ENCODE results near the gene SCMH1.

Gene SCMH1

DNA sequence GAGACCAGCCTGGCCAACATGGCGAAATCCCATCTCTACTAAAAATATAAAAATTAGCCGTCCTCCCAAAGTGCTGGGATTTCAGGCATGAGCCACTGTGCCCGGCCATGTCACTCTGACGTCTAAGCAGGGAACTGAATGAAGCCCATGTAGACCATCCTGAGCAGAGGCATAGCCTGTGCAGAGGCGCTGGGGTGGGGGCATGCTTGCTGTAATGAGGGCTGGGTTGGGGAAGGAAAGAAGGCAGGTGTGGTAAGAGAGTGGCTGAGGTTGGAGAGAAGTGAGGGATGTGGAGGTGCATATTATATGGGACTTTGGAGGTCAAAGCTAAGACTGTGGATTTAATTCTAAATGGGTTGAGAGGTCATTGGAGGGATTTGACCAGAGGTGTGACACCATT lies 47.1 kb upstream of the SCMH1 start (continued):
- TF ChIP-seq ZNF138 (tag by site-specific recombination; IDR thresholded peaks at IDR 0.05; ENCODE audit: borderline replicate concordance) (no peak), ZNF600 (tag by site-specific recombination; IDR thresholded peaks at IDR 0.05) (no peak), ZNF114 (tag by site-specific recombination; IDR thresholded peaks at IDR 0.05) (no peak), YY1 (tag by site-specific recombination; IDR thresholded peaks at IDR 0.05) (no peak), ZNF24 (tag by site-specific recombination; IDR thresholded peaks at IDR 0.05) (no peak)

GRCh38 chr1:41286992-41287391 lies 44.9 kb upstream of the SCMH1 start:
- Histone ChIP-seq H3K9me3 (ENCODE audit: control insufficient read depth, insufficient read depth, low read depth, low read length) (no peaks in the 10 kb centered on the region), H3K36me3 (ENCODE audit: control insufficient read depth in 2 of 2, insufficient read depth in 1 of 2, low read length in 2 of 2) (no peaks in the 10 kb centered on the region), H3K27ac (ENCODE audit: extremely low read depth, low read depth, low read length) (no peak overlapping the region), H3K4me3 (ENCODE audit: low read depth, low read length) (no peak overlapping the region), H3K4me1 (ENCODE audit: control insufficient read depth, insufficient read depth, low read length) (no peaks in the 10 kb centered on the region)
- ChIA-PET POLR2A (no interaction called here), CTCF (no interaction called here)
- TF ChIP-seq SCRT1 (tag by site-specific recombination; IDR thresholded peaks at IDR 0.05; ENCODE audit: borderline replicate concordance), result no peak
- TF ChIP-seq ZNF596 (tag by site-specific recombination; IDR thresholded peaks at IDR 0.05), result no peak
- TF ChIP-seq ZNF350 (tag by site-specific recombination; IDR thresholded peaks at IDR 0.05), result no peak
- no peak for TF ChIP-seq TSHZ1 (tag by site-specific recombination; IDR thresholded peaks at IDR 0.05; ENCODE audit: borderline replicate concordance)
- no peak for TF ChIP-seq ZNF670 (tag by site-specific recombination; IDR thresholded peaks at IDR 0.05; ENCODE audit: low read depth)
- no peak for TF ChIP-seq GLI4 (tag by site-specific recombination; IDR thresholded peaks at IDR 0.05)
- TF ChIP-seq KLF1 (tag by site-specific recombination; IDR thresholded peaks at IDR 0.05), result no peak
- TF ChIP-seq, protein P1, sequence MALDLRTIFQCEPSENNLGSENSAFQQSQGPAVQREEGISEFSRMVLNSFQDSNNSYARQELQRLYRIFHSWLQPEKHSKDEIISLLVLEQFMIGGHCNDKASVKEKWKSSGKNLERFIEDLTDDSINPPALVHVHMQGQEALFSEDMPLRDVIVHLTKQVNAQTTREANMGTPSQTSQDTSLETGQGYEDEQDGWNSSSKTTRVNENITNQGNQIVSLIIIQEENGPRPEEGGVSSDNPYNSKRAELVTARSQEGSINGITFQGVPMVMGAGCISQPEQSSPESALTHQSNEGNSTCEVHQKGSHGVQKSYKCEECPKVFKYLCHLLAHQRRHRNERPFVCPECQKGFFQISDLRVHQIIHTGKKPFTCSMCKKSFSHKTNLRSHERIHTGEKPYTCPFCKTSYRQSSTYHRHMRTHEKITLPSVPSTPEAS (tag by site-specific recombination; IDR thresholded peaks at IDR 0.05), result no peak
- TF ChIP-seq ZNF423 (tag by site-specific recombination; IDR thresholded peaks at IDR 0.05), result no peak
- TF ChIP-seq, protein P2, sequence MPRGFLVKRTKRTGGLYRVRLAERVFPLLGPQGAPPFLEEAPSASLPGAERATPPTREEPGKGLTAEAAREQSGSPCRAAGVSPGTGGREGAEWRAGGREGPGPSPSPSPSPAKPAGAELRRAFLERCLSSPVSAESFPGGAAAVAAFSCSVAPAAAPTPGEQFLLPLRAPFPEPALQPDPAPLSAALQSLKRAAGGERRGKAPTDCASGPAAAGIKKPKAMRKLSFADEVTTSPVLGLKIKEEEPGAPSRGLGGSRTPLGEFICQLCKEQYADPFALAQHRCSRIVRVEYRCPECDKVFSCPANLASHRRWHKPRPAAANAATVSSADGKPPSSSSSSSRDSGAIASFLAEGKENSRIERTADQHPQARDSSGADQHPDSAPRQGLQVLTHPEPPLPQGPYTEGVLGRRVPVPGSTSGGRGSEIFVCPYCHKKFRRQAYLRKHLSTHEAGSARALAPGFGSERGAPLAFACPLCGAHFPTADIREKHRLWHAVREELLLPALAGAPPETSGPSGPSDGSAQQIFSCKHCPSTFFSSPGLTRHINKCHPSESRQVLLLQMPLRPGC (tag by site-specific recombination; IDR thresholded peaks at IDR 0.05), result no peak
- no peak for TF ChIP-seq OSR2 (tag by site-specific recombination; IDR thresholded peaks at IDR 0.05)
- TF ChIP-seq MZF1 (tag by site-specific recombination; IDR thresholded peaks at IDR 0.05; ENCODE audit: borderline replicate concordance), result no peak
- TF ChIP-seq SP3 (tag by site-specific recombination; IDR thresholded peaks at IDR 0.05), result no peak
- TF ChIP-seq ZFP37 (tag by site-specific recombination; IDR thresholded peaks at IDR 0.05), result no peak
- no peak for TF ChIP-seq ZNF654 (tag by site-specific recombination; IDR thresholded peaks at IDR 0.05; ENCODE audit: low read depth)
- TF ChIP-seq TRIM28 (IDR thresholded peaks at IDR 0.05; ENCODE audit: borderline replicate concordance, low read length), result no peak
- TF ChIP-seq ZNF629 (tag by site-specific recombination; IDR thresholded peaks at IDR 0.05), result no peak
- TF ChIP-seq, protein P3, sequence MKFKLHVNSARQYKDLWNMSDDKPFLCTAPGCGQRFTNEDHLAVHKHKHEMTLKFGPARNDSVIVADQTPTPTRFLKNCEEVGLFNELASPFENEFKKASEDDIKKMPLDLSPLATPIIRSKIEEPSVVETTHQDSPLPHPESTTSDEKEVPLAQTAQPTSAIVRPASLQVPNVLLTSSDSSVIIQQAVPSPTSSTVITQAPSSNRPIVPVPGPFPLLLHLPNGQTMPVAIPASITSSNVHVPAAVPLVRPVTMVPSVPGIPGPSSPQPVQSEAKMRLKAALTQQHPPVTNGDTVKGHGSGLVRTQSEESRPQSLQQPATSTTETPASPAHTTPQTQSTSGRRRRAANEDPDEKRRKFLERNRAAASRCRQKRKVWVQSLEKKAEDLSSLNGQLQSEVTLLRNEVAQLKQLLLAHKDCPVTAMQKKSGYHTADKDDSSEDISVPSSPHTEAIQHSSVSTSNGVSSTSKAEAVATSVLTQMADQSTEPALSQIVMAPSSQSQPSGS (tag by site-specific recombination; IDR thresholded peaks at IDR 0.05; ENCODE audit: low read depth), result no peak
